NCI-H748 (cell line): ENCODE measurements around the gene TMEM121.

Experiments used
- DNase-seq: peaks from one replicate; lab custom pipeline; 2025; ENCODE audit not compliant: unreplicated experiment; lab: John Stamatoyannopoulos, UW

The TMEM121 gene

DNA sequence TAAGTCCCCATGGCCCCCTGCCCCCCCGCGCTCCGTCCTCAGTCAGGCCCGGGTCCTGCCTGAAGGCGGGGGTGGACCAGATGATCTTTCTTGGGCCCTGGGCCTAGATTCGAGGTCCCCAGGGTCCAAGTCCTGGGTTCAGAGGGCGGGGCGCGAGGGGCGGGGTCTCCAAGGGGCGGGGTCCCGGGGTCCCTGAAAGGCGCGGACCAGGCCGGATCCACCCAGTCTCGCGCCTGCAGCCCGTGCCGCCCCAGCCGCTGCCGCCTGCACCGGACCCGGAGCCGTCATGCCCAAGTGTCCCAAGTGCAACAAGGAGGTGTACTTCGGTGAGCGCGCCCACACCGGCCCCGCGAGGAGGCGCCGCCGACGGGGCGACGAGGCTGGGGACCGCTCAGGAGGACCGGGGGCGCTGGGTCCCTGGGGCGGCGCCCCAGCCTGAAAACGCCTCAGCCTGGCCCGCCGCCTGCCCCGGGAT, 39.4 kb upstream of the TMEM121 start:
- DNase-seq = peak; percentile 65

- peak; percentile 60 for DNase-seq
Measured at GRCh38 chr14:105487449-105487985, 38.9 kb upstream of the TMEM121 start.

DNA sequence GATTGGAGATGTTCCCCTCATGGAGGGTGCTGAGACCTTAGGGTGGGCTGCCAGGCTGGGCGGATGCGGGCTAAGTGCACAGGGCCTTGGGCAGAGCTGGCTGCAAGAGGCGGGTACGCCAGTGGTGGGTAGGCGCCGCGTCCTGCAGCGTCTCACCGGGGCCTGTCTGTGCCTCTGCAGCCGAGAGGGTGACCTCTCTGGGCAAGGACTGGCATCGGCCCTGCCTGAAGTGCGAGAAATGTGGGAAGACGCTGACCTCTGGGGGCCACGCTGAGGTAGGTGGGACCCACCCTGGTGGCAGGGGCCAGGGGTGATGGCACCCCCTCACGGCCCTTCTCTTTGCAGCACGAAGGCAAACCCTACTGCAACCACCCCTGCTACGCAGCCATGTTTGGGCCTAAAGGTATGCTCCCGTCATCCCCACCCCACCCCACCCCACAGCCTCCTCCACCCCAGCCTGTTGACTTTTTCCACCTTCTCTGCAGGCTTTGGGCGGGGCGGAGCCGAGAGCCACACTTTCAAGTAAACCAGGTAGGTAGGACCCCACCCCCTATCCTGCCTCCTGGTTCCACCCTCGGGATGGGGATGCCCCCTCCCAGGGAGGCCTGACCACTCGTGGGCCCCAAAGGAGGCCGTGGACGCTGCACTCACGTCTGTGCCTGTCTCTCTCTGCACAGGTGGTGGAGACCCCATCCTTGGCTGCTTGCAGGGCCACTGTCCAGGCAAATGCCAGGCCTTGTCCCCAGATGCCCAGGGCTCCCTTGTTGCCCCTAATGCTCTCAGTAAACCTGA, 38.2 kb upstream of the TMEM121 start:
- no peak for DNase-seq

- DNase-seq = no peak
Measured at GRCh38 chr14:105488781-105489541, 37.4 kb upstream of the TMEM121 start.

- DNase-seq = peak; percentile 95
Measured at GRCh38 chr14:105489542-105490266, 36.7 kb upstream of the TMEM121 start.

- DNase-seq = no peak
Measured at GRCh38 chr14:105490267-105490571, 36.2 kb upstream of the TMEM121 start.

DNA sequence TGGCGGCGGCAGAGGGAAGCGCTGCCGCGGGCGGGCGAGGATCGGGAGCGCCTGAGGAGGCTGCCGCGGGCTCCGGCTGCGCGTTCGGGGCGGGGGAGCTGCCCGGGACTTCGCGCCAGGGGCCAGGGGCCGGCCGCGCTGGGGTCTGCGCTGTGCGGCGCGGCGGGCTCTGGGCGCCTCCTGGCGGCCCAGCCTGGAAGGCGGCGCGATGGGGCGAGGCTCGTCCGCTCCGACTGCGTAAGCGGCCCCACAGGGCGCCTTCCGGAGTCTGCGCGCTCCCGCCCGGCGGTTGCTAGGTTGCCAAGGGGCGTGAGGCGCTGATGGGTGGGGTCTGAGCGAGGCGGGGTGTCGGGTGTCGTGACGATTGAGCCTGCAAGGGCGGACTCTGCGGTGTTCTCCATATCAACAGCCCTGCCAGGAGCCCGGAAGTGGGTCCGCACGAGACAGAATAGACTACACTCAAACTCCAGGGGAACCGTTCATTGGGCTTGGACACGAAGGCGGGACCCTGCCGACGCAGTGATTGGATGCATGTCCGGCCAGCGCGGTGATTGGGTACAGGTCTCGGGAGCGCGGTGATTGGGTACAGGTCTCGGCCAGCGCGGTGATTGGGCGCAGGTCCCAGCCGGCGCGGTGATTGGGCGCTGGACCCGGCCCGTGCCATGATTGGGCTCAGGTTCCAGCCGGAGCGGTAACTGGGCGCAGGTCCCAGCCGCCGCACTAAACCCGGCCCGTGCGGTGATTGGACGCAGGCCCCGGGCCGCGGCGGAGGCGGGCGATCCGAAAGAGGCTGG, 35.6 kb upstream of the TMEM121 start, which contains the start of gene TEDC1:
TEDC1 (plus strand) TSS at position 675 of the 794 bp plus-strand sequence. CDS start 130 bp downstream, outside the sequence.
- DNase-seq = peak; percentile 100

- peak; percentile 79 for DNase-seq
Measured at GRCh38 chr14:105491366-105491973, 34.9 kb upstream of the TMEM121 start.

- no peak for DNase-seq
Measured at GRCh38 chr14:105492031-105492970, 34.1 kb upstream of the TMEM121 start.

DNA sequence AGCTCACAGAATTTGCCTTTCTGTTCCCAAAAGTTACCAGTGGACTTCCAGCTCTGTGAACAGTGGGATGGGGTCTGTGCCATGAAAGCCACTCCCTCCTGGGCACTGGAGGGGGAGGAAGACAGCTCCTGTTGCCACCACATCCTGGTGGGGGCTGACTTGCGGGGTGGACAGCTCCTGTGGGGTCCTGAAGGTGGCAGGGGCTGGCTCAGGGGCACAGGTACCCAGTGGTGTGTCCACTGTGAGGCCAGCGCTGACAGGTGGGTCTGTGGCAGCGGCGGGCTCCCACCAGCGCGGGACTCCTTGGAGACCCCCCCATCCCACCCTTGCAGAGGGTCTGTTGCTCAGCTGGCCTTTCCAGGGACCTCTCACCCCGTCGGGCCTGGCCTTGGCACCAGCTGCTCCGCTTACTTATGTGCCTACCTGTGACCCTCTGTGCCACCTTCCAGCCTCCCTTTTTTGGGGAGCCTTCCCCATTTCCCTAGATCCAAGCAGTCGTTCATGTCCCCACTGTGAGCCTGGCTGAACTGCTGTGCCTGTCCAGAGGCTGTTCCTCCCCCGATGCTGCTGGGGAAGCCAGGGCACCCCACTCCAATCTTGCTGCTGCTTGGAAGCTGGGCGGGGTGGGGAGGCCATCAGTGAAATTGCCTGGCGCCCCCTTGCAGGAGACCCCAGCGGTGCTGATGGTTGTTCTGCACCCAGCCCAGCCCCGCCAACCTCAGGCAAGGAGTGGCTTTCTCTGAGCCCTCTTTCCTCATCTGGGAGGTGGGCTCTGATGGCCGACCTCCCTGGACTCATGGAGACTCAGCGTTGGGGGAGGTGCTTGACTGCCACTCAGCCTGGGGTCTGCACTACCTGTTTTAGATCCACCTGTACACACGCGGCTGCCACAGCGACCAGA, 33.2 kb upstream of the TMEM121 start:
- DNase-seq = no peak

DNA sequence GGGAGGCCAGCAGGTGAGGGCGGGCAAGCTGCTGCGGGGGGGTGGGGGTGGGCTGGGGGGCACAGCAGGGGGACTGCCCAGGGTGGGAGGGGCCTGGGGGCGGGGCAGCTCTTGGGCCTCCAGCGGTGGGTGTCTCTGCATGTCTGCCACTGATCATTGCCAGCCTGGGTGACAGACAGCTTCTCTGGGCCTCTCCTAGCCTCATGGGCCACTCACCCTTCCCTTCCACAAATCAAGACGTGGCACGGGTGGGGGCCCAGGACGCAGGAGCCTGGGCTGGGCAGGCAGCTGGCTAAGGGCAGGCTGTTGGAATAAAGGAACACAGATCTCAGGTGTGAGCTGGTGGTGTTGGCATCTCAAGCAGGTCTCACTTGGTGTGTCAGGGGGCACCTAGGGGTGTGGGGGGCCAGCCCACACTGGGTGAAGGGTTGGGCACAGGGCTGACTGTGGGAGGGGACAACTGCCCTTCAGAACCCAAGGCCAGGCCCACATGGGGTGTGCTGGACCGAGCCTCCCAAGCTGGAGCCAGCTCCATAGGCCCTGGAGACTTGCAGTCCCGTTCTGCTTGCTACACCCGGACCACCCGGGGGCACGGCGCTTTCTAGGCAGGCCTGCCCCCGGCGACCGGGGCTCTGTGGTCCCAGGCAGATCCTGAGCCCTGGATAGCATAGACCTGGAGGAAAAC, 32.3 kb upstream of the TMEM121 start:
- no peak for DNase-seq

GRCh38 chr14:105494606-105494929, 31.8 kb upstream of the TMEM121 start:
- no peak for DNase-seq

DNA sequence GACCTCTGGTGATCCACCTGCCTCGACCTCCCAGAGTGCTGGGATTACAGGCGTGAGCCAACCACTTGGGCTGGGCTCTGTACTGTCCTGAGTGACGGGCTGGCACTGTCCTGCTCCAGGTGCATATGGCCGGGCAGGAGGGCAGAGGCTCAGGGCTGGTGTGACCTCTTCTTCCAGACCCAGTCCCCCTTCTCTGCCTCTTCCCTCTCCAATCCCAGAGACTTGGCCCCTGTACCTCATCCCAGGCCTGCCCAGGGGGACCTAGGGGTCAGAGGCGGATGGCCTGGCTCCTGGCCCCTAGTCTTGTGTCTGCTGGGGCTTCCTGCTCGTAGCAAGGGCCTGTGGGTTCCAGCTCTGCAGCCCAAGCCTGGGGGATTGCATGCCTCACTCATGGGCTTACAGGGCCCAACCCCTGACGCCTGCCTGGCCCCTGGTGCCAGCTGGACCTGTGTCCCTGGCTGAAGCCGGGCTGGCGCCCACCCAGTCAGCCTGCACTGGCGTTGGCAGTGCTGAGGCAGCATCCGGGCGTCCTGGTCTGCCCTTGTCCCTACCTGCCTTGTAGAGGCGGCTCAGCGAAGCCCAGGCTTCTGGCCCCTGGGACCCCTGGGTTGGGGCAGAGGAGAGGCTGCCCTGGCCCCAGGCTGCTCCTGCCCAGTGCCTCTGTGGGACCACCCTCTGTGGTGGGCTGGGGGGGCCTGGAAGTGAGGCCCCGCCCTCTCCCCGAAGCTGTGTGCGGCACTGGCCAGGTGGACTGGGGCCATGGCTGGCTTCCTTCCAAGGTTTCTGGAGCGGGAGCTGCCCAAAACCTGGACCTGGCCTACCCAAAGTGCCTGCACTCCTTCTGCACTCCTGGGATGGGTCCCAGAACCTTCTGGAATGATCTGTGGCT, 31.0 kb upstream of the TMEM121 start:
- DNase-seq = no peak

GRCh38 chr14:105495990-105496830, 30.2 kb upstream of the TMEM121 start:
- DNase-seq = no peak

- DNase-seq = no peak
Measured at GRCh38 chr14:105496831-105497591, 29.4 kb upstream of the TMEM121 start.
